Lung (tissue), 12 donors: ENCODE results near the gene CDH13. TPM values are rescaled to one million over a fixed set of nuclear protein-coding genes. Genes with fewer than 3 reads are reported as not detected.

Experiments used
- ATAC-seq: fragments of 200-7000 bp; cut with Tn5 transposase; one replicate; pipeline ENCODE4 v1.9.1; 2020; ENCODE audit warnings: moderate number of reproducible peaks; ENCODE audit not compliant: insufficient read depth, low FRiP score
- DNase-seq, 3 donors: peaks; one replicate each; pipeline ENCODE4 v3.0.0-alpha.2; 2013 to 2017
- H3K27ac ChIP-seq, 2 donors: one replicate each; pipeline ENCODE4 v1.5.1; 2013; ENCODE audit warnings: mild to moderate bottlenecking in 2 of 2, moderate library complexity in 2 of 2, control low read depth in 1 of 2, inconsistent platforms in 1 of 2, low read depth in 1 of 2, low read length in 1 of 2
- H3K27me3 ChIP-seq, 3 donors: one replicate each; pipeline ENCODE4 v1.5.1; 2013; ENCODE audit warnings: low read length in 2 of 3; ENCODE audit not compliant: control insufficient read depth in 3 of 3, insufficient read depth in 3 of 3
- H3K36me3 ChIP-seq, 4 donors: one replicate each; pipeline ENCODE4 v1.5.1; 2013; ENCODE audit warnings: low read length in 4 of 4, mild to moderate bottlenecking in 1 of 4, moderate library complexity in 1 of 4; ENCODE audit not compliant: control insufficient read depth in 4 of 4, insufficient read depth in 4 of 4
- H3K4me1 ChIP-seq, 5 donors: one replicate each; pipeline ENCODE4 v1.5.1; 2013; ENCODE audit warnings: low read length in 5 of 5, mild to moderate bottlenecking in 2 of 5, moderate library complexity in 1 of 5; ENCODE audit not compliant: control insufficient read depth in 5 of 5, insufficient read depth in 5 of 5
- H3K4me3 ChIP-seq: one replicate; pipeline ENCODE4 v1.5.1; 2013; ENCODE audit warnings: mild to moderate bottlenecking, control low read depth, moderate library complexity
- H3K9ac ChIP-seq, 2 donors: one replicate each; pipeline ENCODE4 v1.5.1; 2013; ENCODE audit warnings: low read length in 2 of 2, control low read depth in 1 of 2; ENCODE audit not compliant: insufficient read depth in 1 of 2
- H3K9me3 ChIP-seq, 4 donors: one replicate each; pipeline ENCODE4 v1.5.1; 2013; ENCODE audit warnings: low read length in 3 of 4, mild to moderate bottlenecking in 1 of 4, moderate library complexity in 1 of 4; ENCODE audit not compliant: control insufficient read depth in 4 of 4, insufficient read depth in 3 of 4
- CTCF ChIP-seq: IDR thresholded peaks from 2 replicates; pipeline ENCODE4 v1.5.1; 2012; ENCODE audit warnings: mild to moderate bottlenecking; ENCODE audit errors: control extremely low read depth, extremely low read depth
- WGBS, 2 donors: extraction: QIAGEN DNeasy Blood & Tissue Kit; methylation state at CpG; one replicate each; pipeline ENCODE4 v1.1.7; 2013; 5-methylcytosine and 5-hydroxymethylcytosine counted together
- polyA plus RNA-seq, 2 donors: library from polyadenylated mRNA; stranded (reverse); fragments of 200-250 nt; gene quantifications; one replicate each; pipeline ENCODE4 v1.2.1, GENCODE V29; 2013
- total RNA-seq, 2 donors: library from RNA; depleted of rRNA in 1 of 2; stranded (reverse); fragments of >200 nt in 1 of 2; gene quantifications; one replicate each; pipeline ENCODE4 v1.2.1, GENCODE V29; 2014 to 2021
- donor health status: control.
- donor health status: control.
- donor health status: Bipolar disorder and iron deficiency.
- donor health status: healthy.
- donor health status: DM: yes; HTN: yes; CAD: no.

CDH13 gene
- total and polyA plus RNA-seq, 4 donors = 2.1 to 12.3 (median 7.3) TPM

GRCh38 chr16:82990155-82990554, 363.4 kb downstream of the CDH13 start:
- Histone ChIP-seq H3K27ac (no peak overlapping the region), H3K9me3 (no peaks in the 10 kb centered on the region), H3K9ac (no peak overlapping the region), H3K4me3 (no peak overlapping the region), H3K27me3 (no peaks in the 10 kb centered on the region), H3K36me3 (no peaks in the 10 kb centered on the region), H3K4me1 (no peaks in the 10 kb centered on the region)
- WGBS, 2 donors = 84% methylated on average over 3 of the region's 3 CpGs
- ATAC-seq = no peak
- no peak for DNase-seq
- TF ChIP-seq CTCF = no peak

DNA sequence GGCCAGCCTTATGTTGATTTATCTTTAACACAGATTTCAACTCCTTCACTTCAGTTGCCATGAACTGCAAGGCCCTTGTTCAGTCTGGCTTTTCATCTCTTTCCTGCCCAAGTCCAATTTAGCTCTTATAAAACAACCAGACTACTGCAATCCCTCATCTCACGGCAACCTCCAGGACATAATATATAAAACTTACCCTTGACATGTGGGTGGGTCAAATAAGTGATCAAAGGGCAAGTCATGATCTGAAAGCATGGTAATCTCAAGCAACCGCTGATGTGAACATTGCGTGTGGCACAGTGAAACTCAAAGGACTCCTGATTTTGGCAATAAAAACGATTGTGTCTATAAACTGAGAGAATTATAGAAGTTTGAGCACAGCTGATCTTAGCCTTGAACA, 364.6 kb downstream of the CDH13 start:
- no peaks in the 10 kb centered on the region for H3K27me3 ChIP-seq
- H3K36me3 ChIP-seq = no peaks in the 10 kb centered on the region
- DNase-seq (no peak), ATAC-seq (no peak)
- H3K4me3 ChIP-seq = no peak overlapping the region
- no peak overlapping the region for H3K27ac ChIP-seq
- H3K4me1 ChIP-seq = peaks cover 0 to 2% (median 0%) of the 10 kb centered on the region in 5 donors
- 88 to 91% methylated on average over 4 of the region's 4 CpGs for WGBS, 2 donors
- H3K9me3 ChIP-seq = no peaks in the 10 kb centered on the region
- H3K9ac ChIP-seq = no peak overlapping the region
- no peak for TF ChIP-seq CTCF

- no peaks in the 10 kb centered on the region for H3K36me3 ChIP-seq
- ATAC-seq = no peak
- WGBS, 2 donors = 47 to 57% methylated on average over 4 of the region's 4 CpGs
These were observed 365.4 kb downstream of the CDH13 start for GRCh38 chr16:82991966-82992675.

More at GRCh38 chr16:82991966-82992675, 365.4 kb downstream of the CDH13 start:
- no peak overlapping the region for H3K4me3 ChIP-seq
- no peaks in the 10 kb centered on the region for H3K27me3 ChIP-seq
- H3K27ac ChIP-seq = no peak overlapping the region
- no peaks in the 10 kb centered on the region for H3K9me3 ChIP-seq
- H3K9ac ChIP-seq = no peak overlapping the region
- no peak for DNase-seq
- H3K4me1 ChIP-seq = peaks cover 0 to 2% (median 0%) of the 10 kb centered on the region in 5 donors
- no peak for TF ChIP-seq CTCF
